GM23338 (cell line): ENCODE measurements around the gene HCFC1. TPM values are rescaled to one million over a fixed set of nuclear protein-coding genes. Genes with fewer than 3 reads are reported as not detected.

ENCODE experiments used
- ATAC-seq: fragments of 200-7000 bp; cut with Tn5 transposase; 3 replicates; pipeline ENCODE4 v1.9.1; 2020
- DNase-seq: peaks from one replicate; pipeline ENCODE4 v3.0.0-alpha.2; 2015; ENCODE audit warnings: low spot score
- H2AFZ ChIP-seq: fragments of 200-600 bp; sonication (generic); 2 replicates; pipeline ENCODE4 v1.8.0; 2016; ENCODE audit warnings: antibody characterized with exemption, mild to moderate bottlenecking, moderate library complexity
- H3F3A ChIP-seq: fragments of 200-600 bp; sonication (generic); replicated peaks from 2 replicates; pipeline ENCODE4 v1.8.0; 2017; ENCODE audit warnings: antibody characterized with exemption, mixed run types, low read depth
- H3K27ac ChIP-seq: fragments of 200-600 bp; sonication (generic); 2 replicates; pipeline ENCODE4 v1.6.1; 2016; ENCODE audit warnings: low read depth
- H3K27me3 ChIP-seq: fragments of 200-600 bp; sonication (generic); 2 replicates; pipeline ENCODE4 v1.8.0; 2016; ENCODE audit warnings: mild to moderate bottlenecking, mixed run types, moderate library complexity; ENCODE audit not compliant: insufficient read depth
- H3K36me3 ChIP-seq: fragments of 200-600 bp; sonication (generic); 2 replicates; pipeline ENCODE4 v1.8.0; 2016; ENCODE audit warnings: mild to moderate bottlenecking; ENCODE audit not compliant: insufficient read depth
- H3K4me1 ChIP-seq: fragments of 200-600 bp; sonication (generic); 2 replicates; pipeline ENCODE4 v1.8.0; 2016; ENCODE audit warnings: mild to moderate bottlenecking, moderate library complexity; ENCODE audit not compliant: insufficient read depth
- H3K4me2 ChIP-seq: fragments of 200-600 bp; sonication (generic); 2 replicates; pipeline ENCODE4 v1.7.1; 2017; ENCODE audit warnings: mixed run types
- H3K4me3 ChIP-seq: fragments of 200-600 bp; sonication (generic); 2 replicates; pipeline ENCODE4 v1.6.1; 2016; ENCODE audit warnings: mixed run types
- H3K79me2 ChIP-seq: fragments of 200-600 bp; sonication (generic); replicated peaks from 2 replicates; pipeline ENCODE4 v1.8.0; 2017; ENCODE audit warnings: mild to moderate bottlenecking; ENCODE audit not compliant: insufficient read depth
- H3K9me2 ChIP-seq: fragments of 200-600 bp; sonication (generic); 2 replicates; pipeline ENCODE4 v1.8.0; 2017; ENCODE audit not compliant: insufficient read depth
- H4K20me1 ChIP-seq: fragments of 200-600 bp; sonication (generic); replicated peaks from 2 replicates; pipeline ENCODE4 v1.8.0; 2017; ENCODE audit warnings: mild to moderate bottlenecking; ENCODE audit not compliant: insufficient read depth
- H3K27ac Mint-ChIP-seq: 2 replicates; pipeline ENCODE4 v1.8.0; 2020; ENCODE audit warnings: inconsistent platforms, mild to moderate bottlenecking, moderate library complexity, mixed read lengths
- H3K27me3 Mint-ChIP-seq: 3 replicates; pipeline ENCODE4 v1.8.0; 2022; ENCODE audit warnings: low read depth, mild to moderate bottlenecking, moderate library complexity, mixed read lengths, inconsistent platforms; ENCODE audit not compliant: insufficient read depth, poor library complexity
- H3K36me3 Mint-ChIP-seq: 3 replicates; pipeline ENCODE4 v1.8.0; 2021; ENCODE audit warnings: low read depth, mild to moderate bottlenecking, inconsistent platforms, moderate library complexity, mixed read lengths
- H3K4me1 Mint-ChIP-seq: 3 replicates; pipeline ENCODE4 v1.8.0; 2020; ENCODE audit warnings: mild to moderate bottlenecking, inconsistent platforms, mixed read lengths
- H3K4me3 Mint-ChIP-seq: 3 replicates; pipeline ENCODE4 v1.8.0; 2021; ENCODE audit warnings: moderate library complexity, mild to moderate bottlenecking, inconsistent platforms, mixed read lengths
- H3K9me3 Mint-ChIP-seq: 3 replicates; pipeline ENCODE4 v1.8.0; 2020; ENCODE audit warnings: moderate library complexity, mild to moderate bottlenecking, inconsistent platforms, mixed read lengths
- CREB1 ChIP-seq: fragments of 250-450 bp; sonication (Bioruptor Pico); IDR thresholded peaks from 2 replicates; pipeline ENCODE4 v1.5.0; 2020; ENCODE audit warnings: low read depth, mild to moderate bottlenecking, moderate library complexity
- ETS1 ChIP-seq: IDR thresholded peaks from 2 replicates; pipeline ENCODE4 v1.6.1; 2016; ENCODE audit warnings: antibody characterized with exemption
- NANOG ChIP-seq: IDR thresholded peaks from 2 replicates; pipeline ENCODE4 v1.6.1; 2016; ENCODE audit warnings: antibody characterized with exemption, borderline replicate concordance
- POLR2AphosphoS5 ChIP-seq: IDR thresholded peaks from 2 replicates; pipeline ENCODE4 v1.6.1; 2016; ENCODE audit warnings: antibody characterized with exemption, low read depth
- STAT1 ChIP-seq: IDR thresholded peaks from one replicate; pipeline ENCODE4 v1.6.1; 2016; ENCODE audit warnings: antibody characterized with exemption; ENCODE audit not compliant: unreplicated experiment
- ZNF114 ChIP-seq: fragments of 250-450 bp; sonication (Bioruptor Pico); IDR thresholded peaks from 2 replicates; pipeline ENCODE4 v1.5.0; 2020; ENCODE audit warnings: mild to moderate bottlenecking, moderate library complexity
- ZNF331 ChIP-seq: fragments of 250-450 bp; sonication (Bioruptor Pico); IDR thresholded peaks from 2 replicates; pipeline ENCODE4 v1.5.0; 2020; ENCODE audit warnings: low read depth, mild to moderate bottlenecking, moderate library complexity
- polyA plus RNA-seq: library from polyadenylated mRNA; unstranded; fragments of >200 nt; fragmentation: Nextera tagmentation; extraction: Ambion mirVana; gene quantifications from 2 replicates; pipeline ENCODE4 v1.2.1, GENCODE V29; 2016
- total RNA-seq: library from RNA; depleted of rRNA; stranded (reverse); fragments of >200 nt; shearing (Covaris generic); gene quantifications from 2 replicates; pipeline ENCODE4 v1.2.3, GENCODE V29; 2014
- TF ChIP-seq, protein P1 (sequence below): IDR thresholded peaks from one replicate; pipeline ENCODE4 v1.6.1; 2018; ENCODE audit warnings: antibody characterized with exemption; ENCODE audit not compliant: unreplicated experiment
- TF ChIP-seq, protein P2 (sequence below): fragments of 250-450 bp; sonication (Bioruptor Pico); IDR thresholded peaks from 2 replicates; pipeline ENCODE4 v1.5.0; 2020; ENCODE audit warnings: mild to moderate bottlenecking, moderate library complexity

Gene HCFC1
- total and polyA plus RNA-seq, 2 experiments from 2014 or later, result 33.0 to 188 TPM

- Histone ChIP-seq H3K36me3 (no peaks in the 10 kb centered on the region), H3K79me2 (no peaks in the 10 kb centered on the region), H4K20me1 (no peaks in the 10 kb centered on the region), H2AFZ (no peak overlapping the region), H3K4me2 (no peak overlapping the region), H3F3A (no peaks in the 10 kb centered on the region), H3K4me3 (no peak overlapping the region), H3K4me1 (peaks cover 7% of the 10 kb centered on the region; the same call in 1 of the 2 replicates), H3K9me2 (no peaks in the 10 kb centered on the region), H3K27me3 (no peaks in the 10 kb centered on the region), H3K27ac (no peak overlapping the region)
- TF ChIP-seq, protein P1, sequence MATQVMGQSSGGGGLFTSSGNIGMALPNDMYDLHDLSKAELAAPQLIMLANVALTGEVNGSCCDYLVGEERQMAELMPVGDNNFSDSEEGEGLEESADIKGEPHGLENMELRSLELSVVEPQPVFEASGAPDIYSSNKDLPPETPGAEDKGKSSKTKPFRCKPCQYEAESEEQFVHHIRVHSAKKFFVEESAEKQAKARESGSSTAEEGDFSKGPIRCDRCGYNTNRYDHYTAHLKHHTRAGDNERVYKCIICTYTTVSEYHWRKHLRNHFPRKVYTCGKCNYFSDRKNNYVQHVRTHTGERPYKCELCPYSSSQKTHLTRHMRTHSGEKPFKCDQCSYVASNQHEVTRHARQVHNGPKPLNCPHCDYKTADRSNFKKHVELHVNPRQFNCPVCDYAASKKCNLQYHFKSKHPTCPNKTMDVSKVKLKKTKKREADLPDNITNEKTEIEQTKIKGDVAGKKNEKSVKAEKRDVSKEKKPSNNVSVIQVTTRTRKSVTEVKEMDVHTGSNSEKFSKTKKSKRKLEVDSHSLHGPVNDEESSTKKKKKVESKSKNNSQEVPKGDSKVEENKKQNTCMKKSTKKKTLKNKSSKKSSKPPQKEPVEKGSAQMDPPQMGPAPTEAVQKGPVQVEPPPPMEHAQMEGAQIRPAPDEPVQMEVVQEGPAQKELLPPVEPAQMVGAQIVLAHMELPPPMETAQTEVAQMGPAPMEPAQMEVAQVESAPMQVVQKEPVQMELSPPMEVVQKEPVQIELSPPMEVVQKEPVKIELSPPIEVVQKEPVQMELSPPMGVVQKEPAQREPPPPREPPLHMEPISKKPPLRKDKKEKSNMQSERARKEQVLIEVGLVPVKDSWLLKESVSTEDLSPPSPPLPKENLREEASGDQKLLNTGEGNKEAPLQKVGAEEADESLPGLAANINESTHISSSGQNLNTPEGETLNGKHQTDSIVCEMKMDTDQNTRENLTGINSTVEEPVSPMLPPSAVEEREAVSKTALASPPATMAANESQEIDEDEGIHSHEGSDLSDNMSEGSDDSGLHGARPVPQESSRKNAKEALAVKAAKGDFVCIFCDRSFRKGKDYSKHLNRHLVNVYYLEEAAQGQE, result no peak
- no peak for TF ChIP-seq STAT1
- no peak for TF ChIP-seq NANOG
- TF ChIP-seq, protein P2, sequence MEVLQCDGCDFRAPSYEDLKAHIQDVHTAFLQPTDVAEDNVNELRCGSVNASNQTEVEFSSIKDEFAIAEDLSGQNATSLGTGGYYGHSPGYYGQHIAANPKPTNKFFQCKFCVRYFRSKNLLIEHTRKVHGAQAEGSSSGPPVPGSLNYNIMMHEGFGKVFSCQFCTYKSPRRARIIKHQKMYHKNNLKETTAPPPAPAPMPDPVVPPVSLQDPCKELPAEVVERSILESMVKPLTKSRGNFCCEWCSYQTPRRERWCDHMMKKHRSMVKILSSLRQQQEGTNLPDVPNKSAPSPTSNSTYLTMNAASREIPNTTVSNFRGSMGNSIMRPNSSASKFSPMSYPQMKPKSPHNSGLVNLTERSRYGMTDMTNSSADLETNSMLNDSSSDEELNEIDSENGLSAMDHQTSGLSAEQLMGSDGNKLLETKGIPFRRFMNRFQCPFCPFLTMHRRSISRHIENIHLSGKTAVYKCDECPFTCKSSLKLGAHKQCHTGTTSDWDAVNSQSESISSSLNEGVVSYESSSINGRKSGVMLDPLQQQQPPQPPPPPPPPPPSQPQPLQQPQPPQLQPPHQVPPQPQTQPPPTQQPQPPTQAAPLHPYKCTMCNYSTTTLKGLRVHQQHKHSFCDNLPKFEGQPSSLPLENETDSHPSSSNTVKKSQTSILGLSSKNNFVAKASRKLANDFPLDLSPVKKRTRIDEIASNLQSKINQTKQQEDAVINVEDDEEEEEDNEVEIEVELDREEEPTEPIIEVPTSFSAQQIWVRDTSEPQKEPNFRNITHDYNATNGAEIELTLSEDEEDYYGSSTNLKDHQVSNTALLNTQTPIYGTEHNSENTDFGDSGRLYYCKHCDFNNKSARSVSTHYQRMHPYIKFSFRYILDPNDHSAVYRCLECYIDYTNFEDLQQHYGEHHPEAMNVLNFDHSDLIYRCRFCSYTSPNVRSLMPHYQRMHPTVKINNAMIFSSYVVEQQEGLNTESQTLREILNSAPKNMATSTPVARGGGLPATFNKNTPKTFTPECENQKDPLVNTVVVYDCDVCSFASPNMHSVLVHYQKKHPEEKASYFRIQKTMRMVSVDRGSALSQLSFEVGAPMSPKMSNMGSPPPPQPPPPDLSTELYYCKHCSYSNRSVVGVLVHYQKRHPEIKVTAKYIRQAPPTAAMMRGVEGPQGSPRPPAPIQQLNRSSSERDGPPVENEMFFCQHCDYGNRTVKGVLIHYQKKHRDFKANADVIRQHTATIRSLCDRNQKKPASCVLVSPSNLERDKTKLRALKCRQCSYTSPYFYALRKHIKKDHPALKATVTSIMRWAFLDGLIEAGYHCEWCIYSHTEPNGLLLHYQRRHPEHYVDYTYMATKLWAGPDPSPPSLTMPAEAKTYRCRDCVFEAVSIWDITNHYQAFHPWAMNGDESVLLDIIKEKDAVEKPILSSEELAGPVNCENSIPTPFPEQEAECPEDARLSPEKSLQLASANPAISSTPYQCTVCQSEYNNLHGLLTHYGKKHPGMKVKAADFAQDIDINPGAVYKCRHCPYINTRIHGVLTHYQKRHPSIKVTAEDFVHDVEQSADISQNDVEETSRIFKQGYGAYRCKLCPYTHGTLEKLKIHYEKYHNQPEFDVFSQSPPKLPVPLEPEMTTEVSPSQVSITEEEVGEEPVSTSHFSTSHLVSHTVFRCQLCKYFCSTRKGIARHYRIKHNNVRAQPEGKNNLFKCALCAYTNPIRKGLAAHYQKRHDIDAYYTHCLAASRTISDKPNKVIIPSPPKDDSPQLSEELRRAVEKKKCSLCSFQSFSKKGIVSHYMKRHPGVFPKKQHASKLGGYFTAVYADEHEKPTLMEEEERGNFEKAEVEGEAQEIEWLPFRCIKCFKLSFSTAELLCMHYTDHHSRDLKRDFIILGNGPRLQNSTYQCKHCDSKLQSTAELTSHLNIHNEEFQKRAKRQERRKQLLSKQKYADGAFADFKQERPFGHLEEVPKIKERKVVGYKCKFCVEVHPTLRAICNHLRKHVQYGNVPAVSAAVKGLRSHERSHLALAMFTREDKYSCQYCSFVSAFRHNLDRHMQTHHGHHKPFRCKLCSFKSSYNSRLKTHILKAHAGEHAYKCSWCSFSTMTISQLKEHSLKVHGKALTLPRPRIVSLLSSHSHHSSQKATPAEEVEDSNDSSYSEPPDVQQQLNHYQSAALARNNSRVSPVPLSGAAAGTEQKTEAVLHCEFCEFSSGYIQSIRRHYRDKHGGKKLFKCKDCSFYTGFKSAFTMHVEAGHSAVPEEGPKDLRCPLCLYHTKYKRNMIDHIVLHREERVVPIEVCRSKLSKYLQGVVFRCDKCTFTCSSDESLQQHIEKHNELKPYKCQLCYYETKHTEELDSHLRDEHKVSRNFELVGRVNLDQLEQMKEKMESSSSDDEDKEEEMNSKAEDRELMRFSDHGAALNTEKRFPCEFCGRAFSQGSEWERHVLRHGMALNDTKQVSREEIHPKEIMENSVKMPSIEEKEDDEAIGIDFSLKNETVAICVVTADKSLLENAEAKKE (CRISPR knock-in tag), result no peak
- TF ChIP-seq ETS1, result no peak
- TF ChIP-seq POLR2AphosphoS5, result no peak
- TF ChIP-seq CREB1 (CRISPR knock-in tag), result no peak
- TF ChIP-seq ZNF114, result no peak
- no peak for TF ChIP-seq ZNF331 (CRISPR knock-in tag)
- Mint-ChIP-seq H3K4me3 (no peak overlapping the region), H3K36me3 (peaks cover 15% of the 10 kb centered on the region), H3K27ac (no peak overlapping the region), H3K9me3 (no peaks in the 10 kb centered on the region), H3K4me1 (peaks cover 20% of the 10 kb centered on the region), H3K27me3 (peaks cover 2% of the 10 kb centered on the region)
- ATAC-seq, result no peak
- no peak for DNase-seq
These were observed 49.8 kb downstream of the HCFC1 start for GRCh38 chrX:153921511-153922446.
